Measurements from ENCODE around the gene MARVELD1.

GRCh38 chr10:97757471-97757870 is 43.9 kb downstream of the MARVELD1 start:
- no peak for TF ChIP-seq POLR2AphosphoS5 (IDR thresholded peaks at IDR 0.05)
- TF ChIP-seq, protein P1, sequence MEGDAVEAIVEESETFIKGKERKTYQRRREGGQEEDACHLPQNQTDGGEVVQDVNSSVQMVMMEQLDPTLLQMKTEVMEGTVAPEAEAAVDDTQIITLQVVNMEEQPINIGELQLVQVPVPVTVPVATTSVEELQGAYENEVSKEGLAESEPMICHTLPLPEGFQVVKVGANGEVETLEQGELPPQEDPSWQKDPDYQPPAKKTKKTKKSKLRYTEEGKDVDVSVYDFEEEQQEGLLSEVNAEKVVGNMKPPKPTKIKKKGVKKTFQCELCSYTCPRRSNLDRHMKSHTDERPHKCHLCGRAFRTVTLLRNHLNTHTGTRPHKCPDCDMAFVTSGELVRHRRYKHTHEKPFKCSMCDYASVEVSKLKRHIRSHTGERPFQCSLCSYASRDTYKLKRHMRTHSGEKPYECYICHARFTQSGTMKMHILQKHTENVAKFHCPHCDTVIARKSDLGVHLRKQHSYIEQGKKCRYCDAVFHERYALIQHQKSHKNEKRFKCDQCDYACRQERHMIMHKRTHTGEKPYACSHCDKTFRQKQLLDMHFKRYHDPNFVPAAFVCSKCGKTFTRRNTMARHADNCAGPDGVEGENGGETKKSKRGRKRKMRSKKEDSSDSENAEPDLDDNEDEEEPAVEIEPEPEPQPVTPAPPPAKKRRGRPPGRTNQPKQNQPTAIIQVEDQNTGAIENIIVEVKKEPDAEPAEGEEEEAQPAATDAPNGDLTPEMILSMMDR (IDR thresholded peaks at IDR 0.05 in 8 of 11, conservative IDR thresholded peaks at IDR 0.05 in 3 of 11), result no peak

Data from spleen (tissue), 7 donors.